Activated CD4-positive, alpha-beta T cell treated with anti-CD3 and anti-CD28 coated beads, Interleukin-2, amount 50 U/mL, for 16 hours (primary cell): ENCODE data around the gene GMDS.

ENCODE experiments used
- DNase-seq: peaks from one replicate; pipeline ENCODE4 v3.0.0-alpha.2; 2020

Gene GMDS

GRCh38 chr6:1662534-1662933 lies 582.9 kb downstream of the GMDS start:
- DNase-seq = no peak

- no peak for DNase-seq
Observed at GRCh38 chr6:1659816-1660215, 585.6 kb downstream of the GMDS start.

- no peak for DNase-seq
Observed at GRCh38 chr6:1658212-1659005, 587.0 kb downstream of the GMDS start.

- no peak for DNase-seq
Observed at GRCh38 chr6:1657771-1658165, 587.6 kb downstream of the GMDS start.

- no peak for DNase-seq
Observed at GRCh38 chr6:1657116-1657770, 588.2 kb downstream of the GMDS start.

- DNase-seq = no peak
Observed at GRCh38 chr6:1654054-1654453, 591.4 kb downstream of the GMDS start.

- DNase-seq = no peak
Observed at GRCh38 chr6:1652842-1653241, 592.6 kb downstream of the GMDS start.

- DNase-seq = no peak
Observed at GRCh38 chr6:1651362-1651761, 594.0 kb downstream of the GMDS start.

GRCh38 chr6:1645466-1646185 lies 599.8 kb downstream of the GMDS start:
- DNase-seq = no peak

- DNase-seq = no peak
Observed at GRCh38 chr6:1644516-1645060, 600.8 kb downstream of the GMDS start.

- DNase-seq = no peak
Observed at GRCh38 chr6:1643830-1644445, 601.5 kb downstream of the GMDS start.

- DNase-seq = no peak
Observed at GRCh38 chr6:1643111-1643510, 602.3 kb downstream of the GMDS start.

GRCh38 chr6:1641343-1641885 lies 604.0 kb downstream of the GMDS start:
- no peak for DNase-seq

- no peak for DNase-seq
Observed at GRCh38 chr6:1640476-1640875, 604.9 kb downstream of the GMDS start.

- DNase-seq = no peak
Observed at GRCh38 chr6:1639430-1639829, 606.0 kb downstream of the GMDS start.

GRCh38 chr6:1636971-1637871 lies 608.2 kb downstream of the GMDS start:
- DNase-seq = no peak

- DNase-seq = no peak
Observed at GRCh38 chr6:1636272-1636825, 609.1 kb downstream of the GMDS start.

- no peak for DNase-seq
Observed at GRCh38 chr6:1635305-1636010, 609.9 kb downstream of the GMDS start.

GRCh38 chr6:1634081-1634480 lies 611.3 kb downstream of the GMDS start:
- DNase-seq = no peak

- no peak for DNase-seq
Observed at GRCh38 chr6:1633366-1634021, 611.9 kb downstream of the GMDS start.
